SK-N-SH treated with all-trans-retinoic acid at 6 μM for 48 hours (cell line): ENCODE data around the gene PCBP3.

Source experiments
- ATAC-seq: fragments of 200-7000 bp; cut with Tn5 transposase; 3 replicates; pipeline ENCODE4 v1.9.1; 2020; ENCODE audit warnings: mild to moderate bottlenecking, moderate library complexity
- CSRNP3 ChIP-seq: fragments of 250-450 bp; sonication (Bioruptor Pico); IDR thresholded peaks from 2 replicates; pipeline ENCODE4 v1.5.1; 2021; ENCODE audit warnings: mild to moderate bottlenecking, moderate library complexity
- GLIS3 ChIP-seq: fragments of 250-450 bp; sonication (Bioruptor Pico); IDR thresholded peaks from 2 replicates; pipeline ENCODE4 v1.5.0; 2020; ENCODE audit warnings: mild to moderate bottlenecking, moderate library complexity
- ISL1 ChIP-seq: fragments of 250-450 bp; sonication (Bioruptor Pico); IDR thresholded peaks from 2 replicates; pipeline ENCODE4 v2.1.2; 2022; ENCODE audit warnings: mild to moderate bottlenecking, moderate library complexity
- OSR1 ChIP-seq: fragments of 250-450 bp; sonication (Bioruptor Pico); IDR thresholded peaks from 2 replicates; pipeline ENCODE4 v1.8.0; 2022; ENCODE audit warnings: moderate library complexity, mild to moderate bottlenecking, inconsistent platforms
- PATZ1 ChIP-seq: fragments of 250-450 bp; sonication (Bioruptor Pico); IDR thresholded peaks from 2 replicates; pipeline ENCODE4 v1.8.0; 2020; ENCODE audit warnings: mild to moderate bottlenecking, moderate library complexity, borderline replicate concordance
- PPARA ChIP-seq: fragments of 250-450 bp; sonication (Bioruptor Pico); IDR thresholded peaks from 2 replicates; pipeline ENCODE4 v1.5.0; 2020; ENCODE audit warnings: mild to moderate bottlenecking, borderline replicate concordance
- RARB ChIP-seq: fragments of 250-450 bp; sonication (Bioruptor Pico); IDR thresholded peaks from 2 replicates; pipeline ENCODE4 v1.8.0; 2021; ENCODE audit warnings: mild to moderate bottlenecking, moderate library complexity
- TCF4 ChIP-seq: fragments of 250-450 bp; sonication (Bioruptor Pico); IDR thresholded peaks from 2 replicates; pipeline ENCODE4 v1.8.0; 2021; ENCODE audit warnings: mild to moderate bottlenecking, moderate library complexity, borderline replicate concordance
- TOX ChIP-seq: fragments of 250-450 bp; sonication (Bioruptor Pico); IDR thresholded peaks from 2 replicates; pipeline ENCODE4 v1.8.0; 2021; ENCODE audit warnings: mild to moderate bottlenecking, moderate library complexity, borderline replicate concordance
- TSHZ2 ChIP-seq: fragments of 250-450 bp; sonication (Bioruptor Pico); IDR thresholded peaks from 2 replicates; pipeline ENCODE4 v1.5.0; 2020; ENCODE audit warnings: mild to moderate bottlenecking, moderate library complexity
- ZC3H10 ChIP-seq: fragments of 250-450 bp; sonication (Bioruptor Pico); IDR thresholded peaks from 2 replicates; pipeline ENCODE4 v1.5.1; 2021; ENCODE audit warnings: mild to moderate bottlenecking, moderate library complexity
- ZFP3 ChIP-seq: fragments of 250-450 bp; sonication (Bioruptor Pico); IDR thresholded peaks from 2 replicates; pipeline ENCODE4 v1.5.0; 2020; ENCODE audit warnings: mild to moderate bottlenecking, moderate library complexity
- ZFP30 ChIP-seq: fragments of 450-650 bp; formaldehyde crosslinking; IDR thresholded peaks from 2 replicates; pipeline ENCODE4 v1.5.0; 2022; ENCODE audit warnings: mild to moderate bottlenecking, moderate library complexity
- ZNF565 ChIP-seq: fragments of 450-650 bp; formaldehyde crosslinking; conservative IDR thresholded peaks from 2 replicates; pipeline ENCODE4 v1.5.0; 2020; ENCODE audit warnings: low read depth, mild to moderate bottlenecking, moderate library complexity
- ZNF70 ChIP-seq: fragments of 450-650 bp; formaldehyde crosslinking; IDR thresholded peaks from 2 replicates; pipeline ENCODE4 v1.5.0; 2020; ENCODE audit warnings: mild to moderate bottlenecking, moderate library complexity
- ZNF8 ChIP-seq: fragments of 450-650 bp; formaldehyde crosslinking; IDR thresholded peaks from 2 replicates; pipeline ENCODE4 v1.5.0; 2020; ENCODE audit warnings: mild to moderate bottlenecking, moderate library complexity
- TF ChIP-seq, protein P1 (sequence below): fragments of 250-450 bp; sonication (Bioruptor Pico); IDR thresholded peaks from 2 replicates; pipeline ENCODE4 v1.5.1; 2020; ENCODE audit warnings: low read depth, mild to moderate bottlenecking, moderate library complexity

The PCBP3 gene

DNA sequence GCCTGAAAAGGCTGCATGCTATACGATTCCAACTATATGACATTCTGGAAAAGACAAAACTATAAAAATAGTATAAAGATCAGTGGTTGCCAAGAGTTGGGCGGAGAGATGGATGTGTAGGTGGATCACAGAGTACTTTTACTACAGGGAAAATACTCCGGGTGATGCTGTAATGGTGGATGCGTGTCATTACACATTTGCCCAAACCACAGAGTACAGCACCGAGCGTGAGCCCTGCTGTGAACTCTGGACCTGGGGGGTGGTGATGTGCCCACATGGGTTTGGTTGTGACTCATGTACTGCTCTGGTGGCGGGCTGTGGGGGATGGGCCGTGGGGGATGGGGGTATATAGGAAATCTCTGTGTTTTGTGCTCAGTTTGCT, 175.4 kb downstream of the PCBP3 start:
- ATAC-seq: peak; percentile 47
- TF ChIP-seq OSR1 (CRISPR knock-in tag) (no peak), ZNF8 (no peak), TOX (CRISPR knock-in tag) (no peak), PPARA (CRISPR knock-in tag) (no peak), RARB (CRISPR knock-in tag) (no peak), ZNF70 (no peak), ZNF565 (CRISPR knock-in tag) (no peak), ZC3H10 (CRISPR knock-in tag) (no peak)
- TF ChIP-seq, protein P1, sequence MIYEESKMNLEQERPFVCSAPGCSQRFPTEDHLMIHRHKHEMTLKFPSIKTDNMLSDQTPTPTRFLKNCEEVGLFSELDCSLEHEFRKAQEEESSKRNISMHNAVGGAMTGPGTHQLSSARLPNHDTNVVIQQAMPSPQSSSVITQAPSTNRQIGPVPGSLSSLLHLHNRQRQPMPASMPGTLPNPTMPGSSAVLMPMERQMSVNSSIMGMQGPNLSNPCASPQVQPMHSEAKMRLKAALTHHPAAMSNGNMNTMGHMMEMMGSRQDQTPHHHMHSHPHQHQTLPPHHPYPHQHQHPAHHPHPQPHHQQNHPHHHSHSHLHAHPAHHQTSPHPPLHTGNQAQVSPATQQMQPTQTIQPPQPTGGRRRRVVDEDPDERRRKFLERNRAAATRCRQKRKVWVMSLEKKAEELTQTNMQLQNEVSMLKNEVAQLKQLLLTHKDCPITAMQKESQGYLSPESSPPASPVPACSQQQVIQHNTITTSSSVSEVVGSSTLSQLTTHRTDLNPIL (CRISPR knock-in tag): no peak

- ATAC-seq: peak; percentile 49
Measured at GRCh38 chr21:45819478-45820170, 176.1 kb downstream of the PCBP3 start.

More at GRCh38 chr21:45819478-45820170, 176.1 kb downstream of the PCBP3 start:
- no peak for TF ChIP-seq CSRNP3 (CRISPR knock-in tag)
- TF ChIP-seq TCF4 (CRISPR knock-in tag): no peak
- TF ChIP-seq ZFP3 (CRISPR knock-in tag): no peak
- no peak for TF ChIP-seq ZNF565 (CRISPR knock-in tag)
- no peak for TF ChIP-seq ZFP30 (CRISPR knock-in tag)
- TF ChIP-seq, protein P1 (CRISPR knock-in tag): no peak
- no peak for TF ChIP-seq PATZ1 (CRISPR knock-in tag)
- no peak for TF ChIP-seq ISL1 (CRISPR knock-in tag)
- TF ChIP-seq TOX (CRISPR knock-in tag): no peak
- TF ChIP-seq GLIS3: no peak
- TF ChIP-seq TSHZ2 (CRISPR knock-in tag): no peak
